Prostate gland (tissue), 2 donors: Measurements from ENCODE around the gene IFT57.

Source experiments
- POLR2A ChIP-seq: fragments of 450-650 bp; IDR thresholded peaks from one replicate; pipeline ENCODE4 v1.6.1; 2016; ENCODE audit warnings: antibody characterized with exemption, mild to moderate bottlenecking
- POLR2AphosphoS5 ChIP-seq: sonication (generic); formaldehyde crosslinking; IDR thresholded peaks from one replicate; pipeline ENCODE4 v1.6.1; 2017; ENCODE audit warnings: antibody characterized with exemption
- TF ChIP-seq, protein P1 (sequence below), 4 experiments: fragments of 200-600 bp in 2 of 4; fragments of 450-650 bp in 2 of 4; sonication (generic) in 2 of 4; IDR thresholded peaks; 1 replicate in 3 of 4; 2 replicates in 1 of 4; pipeline ENCODE4 v1.5.1; 2016 to 2019; ENCODE audit warnings: antibody characterized with exemption in 4 of 4, mild to moderate bottlenecking in 2 of 4, moderate library complexity in 2 of 4

DNA sequence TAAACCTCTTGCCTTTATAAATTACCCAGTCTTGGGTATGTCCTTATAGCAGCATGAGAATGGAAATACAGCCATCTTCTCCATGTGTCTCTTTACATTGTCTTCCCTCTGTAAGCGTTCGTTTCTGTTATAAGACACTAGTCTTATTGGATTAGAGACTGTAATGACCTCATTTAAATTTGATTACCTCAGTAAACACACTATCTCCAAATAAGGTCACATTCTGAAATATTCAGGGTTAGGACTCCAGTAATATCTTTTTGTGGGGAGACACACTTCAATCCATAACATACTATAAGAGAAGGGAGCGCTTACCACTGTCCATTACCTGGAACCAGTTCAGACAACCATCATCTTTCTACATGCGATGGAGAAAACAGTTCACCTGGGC lies 97.1 kb downstream of the IFT57 start:
- TF ChIP-seq, protein P1, sequence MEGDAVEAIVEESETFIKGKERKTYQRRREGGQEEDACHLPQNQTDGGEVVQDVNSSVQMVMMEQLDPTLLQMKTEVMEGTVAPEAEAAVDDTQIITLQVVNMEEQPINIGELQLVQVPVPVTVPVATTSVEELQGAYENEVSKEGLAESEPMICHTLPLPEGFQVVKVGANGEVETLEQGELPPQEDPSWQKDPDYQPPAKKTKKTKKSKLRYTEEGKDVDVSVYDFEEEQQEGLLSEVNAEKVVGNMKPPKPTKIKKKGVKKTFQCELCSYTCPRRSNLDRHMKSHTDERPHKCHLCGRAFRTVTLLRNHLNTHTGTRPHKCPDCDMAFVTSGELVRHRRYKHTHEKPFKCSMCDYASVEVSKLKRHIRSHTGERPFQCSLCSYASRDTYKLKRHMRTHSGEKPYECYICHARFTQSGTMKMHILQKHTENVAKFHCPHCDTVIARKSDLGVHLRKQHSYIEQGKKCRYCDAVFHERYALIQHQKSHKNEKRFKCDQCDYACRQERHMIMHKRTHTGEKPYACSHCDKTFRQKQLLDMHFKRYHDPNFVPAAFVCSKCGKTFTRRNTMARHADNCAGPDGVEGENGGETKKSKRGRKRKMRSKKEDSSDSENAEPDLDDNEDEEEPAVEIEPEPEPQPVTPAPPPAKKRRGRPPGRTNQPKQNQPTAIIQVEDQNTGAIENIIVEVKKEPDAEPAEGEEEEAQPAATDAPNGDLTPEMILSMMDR (IDR thresholded peaks at IDR 0.05) = no peak
- TF ChIP-seq POLR2A (no peak), POLR2AphosphoS5 (no peak)
